Anterior cingulate cortex (tissue), 58 donors: ENCODE data around the gene CIDEA.
A peak's percentile ranks its signal among the peaks of the same experiment; 100 is the strongest.
"Not testable (repeated sequence)": the region's sequence is repeated elsewhere in the genome, so short reads cannot be mapped to it uniquely, and the experiment has no call there.

Experiments used
- DNase-seq, 58 donors: peaks; one replicate each; lab custom pipeline; 2025; lab: John Stamatoyannopoulos, UW

The CIDEA gene, protein sequence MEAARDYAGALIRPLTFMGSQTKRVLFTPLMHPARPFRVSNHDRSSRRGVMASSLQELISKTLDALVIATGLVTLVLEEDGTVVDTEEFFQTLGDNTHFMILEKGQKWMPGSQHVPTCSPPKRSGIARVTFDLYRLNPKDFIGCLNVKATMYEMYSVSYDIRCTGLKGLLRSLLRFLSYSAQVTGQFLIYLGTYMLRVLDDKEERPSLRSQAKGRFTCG

GRCh38 chr18:12254136-12254819 lies at the start of gene CIDEA:
Gene CIDEA, plus strand, starts transcription at chr18:12254361. Its CDS starts 23 bp downstream, at chr18:12254384.
- DNase-seq = peak in 4 of 58 donors; percentile 4 to 24 (median 22)

DNA sequence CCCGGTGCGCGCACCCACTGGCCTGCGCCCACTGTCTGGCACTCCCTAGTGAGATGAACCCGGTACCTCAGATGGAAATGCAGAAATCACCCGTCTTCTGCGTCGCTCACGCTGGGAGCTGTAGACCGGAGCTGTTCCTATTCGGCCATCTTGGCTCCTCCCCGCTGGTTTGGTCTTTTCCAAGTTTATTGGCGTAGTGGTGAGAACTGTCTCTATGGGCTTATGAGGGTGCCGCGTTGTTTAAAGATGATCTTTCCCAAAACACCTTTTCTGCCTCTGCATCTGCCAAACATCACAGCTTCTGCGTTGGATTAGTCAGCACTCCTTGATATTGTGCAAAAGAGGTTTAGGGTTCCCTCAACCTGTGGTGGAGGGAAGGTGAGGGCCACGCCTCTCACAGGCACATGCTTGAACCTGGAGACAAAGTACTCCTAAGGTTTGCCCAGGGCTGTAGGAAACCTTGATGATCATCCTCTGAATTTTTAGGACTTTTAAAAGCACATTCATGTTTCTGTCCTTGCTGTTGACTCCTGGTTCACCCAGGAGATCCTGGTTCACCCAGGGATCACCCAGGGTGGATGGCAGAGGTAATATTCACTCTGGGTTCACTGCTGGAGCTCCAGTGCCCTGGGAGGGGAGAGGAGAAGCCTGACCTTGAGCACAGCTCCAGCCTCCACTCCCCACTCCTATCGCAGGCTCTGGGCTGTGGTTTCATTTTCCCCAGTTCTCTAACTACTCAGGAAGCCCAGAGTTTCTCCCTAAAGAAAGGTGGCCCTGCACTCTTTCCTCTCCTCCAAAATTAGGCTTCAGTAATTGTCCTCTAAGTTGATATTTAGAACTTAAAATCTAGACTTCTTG lies 45.6 kb upstream of the CIDEA start:
- DNase-seq = not testable (repeated sequence)

- not testable (repeated sequence) for DNase-seq
Observed at GRCh38 chr18:12212308-12212707, 41.9 kb upstream of the CIDEA start.

DNA sequence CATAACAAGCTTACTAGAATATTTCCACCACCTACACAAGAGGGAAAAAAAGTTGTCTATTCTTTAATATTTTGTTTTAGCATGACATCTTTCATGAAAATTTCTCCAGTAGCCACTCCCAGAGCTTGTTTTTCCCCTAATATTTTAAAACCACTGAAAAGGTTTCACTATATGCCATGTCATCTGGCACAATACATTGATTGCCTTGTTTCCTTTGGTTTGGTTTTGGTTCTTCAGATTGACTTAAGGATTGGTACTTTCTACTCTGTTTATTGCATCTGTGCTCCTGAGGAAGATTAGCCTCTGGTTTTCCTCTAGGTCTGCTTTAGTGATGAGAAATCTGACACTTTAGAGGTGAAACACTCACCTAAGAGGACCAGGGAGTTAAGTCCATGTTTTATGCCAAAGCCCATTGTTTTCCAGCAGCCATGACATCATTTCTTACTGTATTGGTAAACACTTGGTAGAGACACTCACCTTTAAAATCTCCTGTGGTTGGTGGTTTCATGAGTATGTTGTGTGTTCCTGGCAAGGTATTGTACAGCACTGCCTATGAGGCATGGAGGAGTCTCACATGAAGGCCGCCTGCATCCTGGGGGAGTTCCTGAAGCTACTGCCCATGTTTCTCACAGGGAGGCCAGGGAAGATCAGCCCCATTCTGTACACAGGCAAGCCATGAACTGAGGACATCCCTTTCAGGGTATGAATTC lies 39.7 kb upstream of the CIDEA start:
- not testable (repeated sequence) for DNase-seq

DNA sequence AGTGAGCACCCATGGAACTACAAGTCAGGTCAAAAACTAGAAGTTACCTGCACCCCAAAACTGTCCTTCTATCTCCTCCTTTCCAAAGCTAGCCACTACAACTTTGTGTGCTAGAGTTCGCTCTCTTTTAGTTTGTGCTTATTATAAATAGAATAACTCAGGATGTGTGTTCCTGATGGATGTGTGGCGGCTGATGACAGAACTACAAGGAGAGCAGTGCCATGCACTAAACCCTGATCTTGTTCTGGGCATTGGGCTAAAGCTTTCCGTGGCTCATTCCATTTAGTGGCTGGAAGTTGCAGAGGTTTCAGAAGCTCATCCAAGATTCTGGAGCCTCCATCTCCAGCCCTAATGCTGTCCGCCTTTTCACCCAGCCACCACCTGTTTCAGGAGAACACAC lies 37.7 kb upstream of the CIDEA start:
- not testable (repeated sequence) for DNase-seq

DNA sequence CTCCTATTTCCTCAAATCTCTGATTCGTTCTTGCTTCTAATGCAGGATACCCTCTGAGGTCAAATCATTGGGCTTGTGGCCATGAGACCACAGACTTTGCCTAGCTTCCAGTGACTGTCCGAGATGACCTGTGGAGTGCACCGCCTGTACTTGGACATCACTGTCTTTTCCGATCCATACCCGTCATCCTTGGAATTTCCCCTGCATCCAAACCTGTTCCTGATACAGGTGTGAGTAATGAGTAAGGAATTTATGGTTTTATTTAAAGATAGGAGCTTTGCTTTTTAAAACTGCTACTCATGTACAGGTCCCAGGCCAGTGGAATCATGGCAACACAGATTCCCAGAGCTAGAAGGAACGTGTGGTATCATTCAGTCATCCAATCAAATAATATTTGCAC lies 35.6 kb upstream of the CIDEA start:
- DNase-seq = not testable (repeated sequence)

DNA sequence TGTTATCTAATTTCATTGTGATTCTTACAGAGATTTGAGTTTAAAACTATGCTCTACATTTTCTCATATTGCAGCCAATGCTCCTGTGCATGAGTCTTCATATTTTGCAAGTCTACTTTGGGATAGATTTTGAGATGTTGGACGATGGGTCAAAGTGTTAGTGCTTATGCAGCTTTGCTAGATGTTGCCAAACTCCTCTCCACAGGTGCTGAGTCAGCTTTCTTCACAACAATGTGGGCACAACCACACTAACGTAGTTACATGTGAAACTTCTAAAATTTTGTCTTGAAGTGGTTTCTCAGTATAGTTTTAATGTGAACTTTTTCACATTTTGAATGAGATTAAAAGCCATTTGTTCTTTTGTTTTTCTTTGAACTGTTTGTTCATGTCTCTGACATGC lies 32.1 kb upstream of the CIDEA start:
- DNase-seq = not testable (repeated sequence)

GRCh38 chr18:12223326-12223725 lies 30.8 kb upstream of the CIDEA start:
- DNase-seq = not testable (repeated sequence)

GRCh38 chr18:12226807-12227206 lies 27.4 kb upstream of the CIDEA start:
- DNase-seq = not testable (repeated sequence)

- DNase-seq = not testable (repeated sequence)
Observed at GRCh38 chr18:12227399-12228186, 26.6 kb upstream of the CIDEA start.

GRCh38 chr18:12228308-12228707 lies 25.9 kb upstream of the CIDEA start:
- DNase-seq = not testable (repeated sequence)

- not testable (repeated sequence) for DNase-seq
Observed at GRCh38 chr18:12230561-12230960, 23.6 kb upstream of the CIDEA start.

- DNase-seq = no peak
Observed at GRCh38 chr18:12231040-12231882, 22.9 kb upstream of the CIDEA start.

- no peak for DNase-seq
Observed at GRCh38 chr18:12231986-12232385, 22.2 kb upstream of the CIDEA start.

GRCh38 chr18:12233378-12233777 lies 20.8 kb upstream of the CIDEA start:
- DNase-seq = no peak

- DNase-seq = no peak
Observed at GRCh38 chr18:12234451-12235190, 19.5 kb upstream of the CIDEA start.

DNA sequence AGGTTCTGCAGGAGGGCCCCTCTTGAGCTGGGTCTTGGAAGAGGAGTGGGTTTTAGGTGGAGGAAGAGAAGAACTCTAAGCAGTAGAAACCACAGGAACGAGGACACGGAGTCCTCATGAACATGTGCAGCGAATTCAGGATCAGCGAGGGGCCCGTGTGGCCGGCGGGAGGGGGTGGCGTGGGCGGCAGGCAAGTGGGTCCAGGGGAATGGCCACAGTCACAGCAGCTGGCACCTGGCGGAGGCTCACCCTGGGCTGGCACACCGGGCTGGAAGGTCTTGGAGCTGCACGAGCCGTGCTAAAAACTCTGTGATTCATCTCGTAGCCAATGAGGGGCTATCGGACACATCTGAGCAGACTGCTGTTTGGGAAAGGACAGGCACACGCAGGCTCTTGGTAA lies 18.0 kb upstream of the CIDEA start:
- no peak for DNase-seq
